CD4-positive, alpha-beta T cell treated with Interleukin-6 at 100 ng/mL for 8 hours (primary cell): ENCODE results near the gene SUGCT.
"Not testable (repeated sequence)": the region's sequence is repeated elsewhere in the genome, so short reads cannot be mapped to it uniquely, and the experiment has no call there.

Experiments used
- DNase-seq: peaks from one replicate; pipeline ENCODE4 v3.0.0-alpha.2; 2020; ENCODE audit warnings: mixed read lengths, low spot score

The SUGCT gene

GRCh38 chr7:40267583-40267982, 132.8 kb downstream of the SUGCT start:
- DNase-seq, result no peak

GRCh38 chr7:40268810-40269209, 134.0 kb downstream of the SUGCT start:
- DNase-seq, result not testable (repeated sequence)

GRCh38 chr7:40276061-40276460, 141.3 kb downstream of the SUGCT start:
- no peak for DNase-seq

- no peak for DNase-seq
Measured at GRCh38 chr7:40279991-40280390, 145.2 kb downstream of the SUGCT start.

GRCh38 chr7:40282858-40283257, 148.1 kb downstream of the SUGCT start:
- DNase-seq, result no peak

GRCh38 chr7:40283391-40283790, 148.6 kb downstream of the SUGCT start:
- DNase-seq, result no peak

GRCh38 chr7:40288827-40289226, 154.0 kb downstream of the SUGCT start:
- no peak for DNase-seq

GRCh38 chr7:40297741-40298311, 163.0 kb downstream of the SUGCT start:
- DNase-seq, result no peak

- DNase-seq, result no peak
Measured at GRCh38 chr7:40298421-40298820, 163.6 kb downstream of the SUGCT start.

GRCh38 chr7:40299097-40299496, 164.3 kb downstream of the SUGCT start:
- DNase-seq, result no peak

- DNase-seq, result no peak
Measured at GRCh38 chr7:40300146-40300670, 165.4 kb downstream of the SUGCT start.

GRCh38 chr7:40301486-40302068, 166.8 kb downstream of the SUGCT start:
- DNase-seq, result no peak

- DNase-seq, result no peak
Measured at GRCh38 chr7:40303996-40304395, 169.2 kb downstream of the SUGCT start.

- no peak for DNase-seq
Measured at GRCh38 chr7:40305229-40305628, 170.4 kb downstream of the SUGCT start.

GRCh38 chr7:40306025-40306424, 171.2 kb downstream of the SUGCT start:
- no peak for DNase-seq

- no peak for DNase-seq
Measured at GRCh38 chr7:40306596-40306995, 171.8 kb downstream of the SUGCT start.

- DNase-seq, result no peak
Measured at GRCh38 chr7:40310258-40310657, 175.5 kb downstream of the SUGCT start.

- DNase-seq, result no peak
Measured at GRCh38 chr7:40311307-40311706, 176.5 kb downstream of the SUGCT start.

GRCh38 chr7:40315277-40315676, 180.5 kb downstream of the SUGCT start:
- DNase-seq, result no peak

- DNase-seq, result no peak
Measured at GRCh38 chr7:40316176-40316575, 181.4 kb downstream of the SUGCT start.

GRCh38 chr7:40324914-40325313, 190.1 kb downstream of the SUGCT start:
- DNase-seq, result no peak

GRCh38 chr7:40327113-40327512, 192.3 kb downstream of the SUGCT start:
- DNase-seq, result no peak

GRCh38 chr7:40327873-40328272, 193.1 kb downstream of the SUGCT start:
- DNase-seq, result no peak

- no peak for DNase-seq
Measured at GRCh38 chr7:40329601-40330153, 194.9 kb downstream of the SUGCT start.
